ENCODE results near the gene PLD1.

The PLD1 gene

GRCh38 chr3:171553086-171553485 lies 257.2 kb downstream of the PLD1 start:
- H3K9ac ChIP-seq (ENCODE audit: low read depth, low read length, poor library complexity, severe bottlenecking), result no peak overlapping the region
- no peaks in the 10 kb centered on the region for H3K79me2 ChIP-seq (ENCODE audit: insufficient read depth, low read length)
- no peaks in the 10 kb centered on the region for H3K27me3 ChIP-seq (ENCODE audit: insufficient read depth, low read length, poor library complexity, severe bottlenecking)
- no peaks in the 10 kb centered on the region for H3K4me1 ChIP-seq (ENCODE audit: insufficient read depth, low read length, poor library complexity, severe bottlenecking)
- H3K4me3 ChIP-seq (ENCODE audit: low read length, poor library complexity, severe bottlenecking), result no peak overlapping the region
- no peaks in the 10 kb centered on the region for H4K20me1 ChIP-seq (ENCODE audit: insufficient read depth, low read length, poor library complexity, severe bottlenecking)
- no peak for TF ChIP-seq CTCF (conservative IDR thresholded peaks at IDR 0.05; ENCODE audit: low read length)
- H3F3A ChIP-seq (ENCODE audit: low read depth), result no peaks in the 10 kb centered on the region
- H2AFZ ChIP-seq (ENCODE audit: low read length), result no peak overlapping the region
- H3K36me3 ChIP-seq (ENCODE audit: insufficient read depth, low read length), result no peaks in the 10 kb centered on the region
- H3K9me2 ChIP-seq (replicated peaks; ENCODE audit: low read depth, low read length), result no peaks in the 10 kb centered on the region
- no peaks in the 10 kb centered on the region for H3K9me3 ChIP-seq (ENCODE audit: insufficient read depth, low read depth, low read length)
- no peak overlapping the region for H3K4me2 ChIP-seq (ENCODE audit: low read depth, low read length, poor library complexity, severe bottlenecking)

GRCh38 chr3:171552531-171552930 lies 257.8 kb downstream of the PLD1 start:
- no peaks in the 10 kb centered on the region for H3K79me2 ChIP-seq (ENCODE audit: insufficient read depth, low read length)
- H3K9ac ChIP-seq (ENCODE audit: low read depth, low read length, poor library complexity, severe bottlenecking), result no peak overlapping the region
- no peaks in the 10 kb centered on the region for H3F3A ChIP-seq (ENCODE audit: low read depth)
- H3K9me3 ChIP-seq (ENCODE audit: insufficient read depth, low read depth, low read length), result no peaks in the 10 kb centered on the region
- no peak for TF ChIP-seq CTCF (conservative IDR thresholded peaks at IDR 0.05; ENCODE audit: low read length)
- TF ChIP-seq EZH2phosphoT487 (IDR thresholded peaks at IDR 0.05; ENCODE audit: borderline replicate concordance), result no peak
- H3K9me2 ChIP-seq (replicated peaks; ENCODE audit: low read depth, low read length), result no peaks in the 10 kb centered on the region
- H3K4me2 ChIP-seq (ENCODE audit: low read depth, low read length, poor library complexity, severe bottlenecking), result no peak overlapping the region
- no peak overlapping the region for H2AFZ ChIP-seq (ENCODE audit: low read length)
- no peaks in the 10 kb centered on the region for H3K4me1 ChIP-seq (ENCODE audit: insufficient read depth, low read length, poor library complexity, severe bottlenecking)
- H3K4me3 ChIP-seq (ENCODE audit: low read length, poor library complexity, severe bottlenecking), result no peak overlapping the region
- no peaks in the 10 kb centered on the region for H4K20me1 ChIP-seq (ENCODE audit: insufficient read depth, low read length, poor library complexity, severe bottlenecking)
- H3K36me3 ChIP-seq (ENCODE audit: insufficient read depth, low read length), result no peaks in the 10 kb centered on the region
- no peaks in the 10 kb centered on the region for H3K27me3 ChIP-seq (ENCODE audit: insufficient read depth, low read length, poor library complexity, severe bottlenecking)

GRCh38 chr3:171551296-171551695 lies 259.0 kb downstream of the PLD1 start:
- TF ChIP-seq CTCF (conservative IDR thresholded peaks at IDR 0.05; ENCODE audit: low read length) (no peak), EZH2phosphoT487 (IDR thresholded peaks at IDR 0.05; ENCODE audit: borderline replicate concordance) (no peak)
- Histone ChIP-seq H2AFZ (ENCODE audit: low read length) (no peak overlapping the region), H3K9me3 (ENCODE audit: insufficient read depth, low read depth, low read length) (no peaks in the 10 kb centered on the region), H3K27me3 (ENCODE audit: insufficient read depth, low read length, poor library complexity, severe bottlenecking) (no peaks in the 10 kb centered on the region), H3K9ac (ENCODE audit: low read depth, low read length, poor library complexity, severe bottlenecking) (no peak overlapping the region), H3K36me3 (ENCODE audit: insufficient read depth, low read length) (no peaks in the 10 kb centered on the region), H3K4me3 (ENCODE audit: low read length, poor library complexity, severe bottlenecking) (no peak overlapping the region), H4K20me1 (ENCODE audit: insufficient read depth, low read length, poor library complexity, severe bottlenecking) (no peaks in the 10 kb centered on the region), H3F3A (ENCODE audit: low read depth) (no peaks in the 10 kb centered on the region), H3K4me1 (ENCODE audit: insufficient read depth, low read length, poor library complexity, severe bottlenecking) (no peaks in the 10 kb centered on the region), H3K4me2 (ENCODE audit: low read depth, low read length, poor library complexity, severe bottlenecking) (no peak overlapping the region), H3K9me2 (replicated peaks; ENCODE audit: low read depth, low read length) (no peaks in the 10 kb centered on the region), H3K79me2 (ENCODE audit: insufficient read depth, low read length) (no peaks in the 10 kb centered on the region)
